MV-4-11 (cell line): ENCODE measurements around the gene SPSB4.
"Not testable (repeated sequence)": the region's sequence is repeated elsewhere in the genome, so short reads cannot be mapped to it uniquely, and the experiment has no call there.

ENCODE experiments used
- DNase-seq: peaks from one replicate; lab custom pipeline; 2025; lab: John Stamatoyannopoulos, UW

The SPSB4 gene

DNA sequence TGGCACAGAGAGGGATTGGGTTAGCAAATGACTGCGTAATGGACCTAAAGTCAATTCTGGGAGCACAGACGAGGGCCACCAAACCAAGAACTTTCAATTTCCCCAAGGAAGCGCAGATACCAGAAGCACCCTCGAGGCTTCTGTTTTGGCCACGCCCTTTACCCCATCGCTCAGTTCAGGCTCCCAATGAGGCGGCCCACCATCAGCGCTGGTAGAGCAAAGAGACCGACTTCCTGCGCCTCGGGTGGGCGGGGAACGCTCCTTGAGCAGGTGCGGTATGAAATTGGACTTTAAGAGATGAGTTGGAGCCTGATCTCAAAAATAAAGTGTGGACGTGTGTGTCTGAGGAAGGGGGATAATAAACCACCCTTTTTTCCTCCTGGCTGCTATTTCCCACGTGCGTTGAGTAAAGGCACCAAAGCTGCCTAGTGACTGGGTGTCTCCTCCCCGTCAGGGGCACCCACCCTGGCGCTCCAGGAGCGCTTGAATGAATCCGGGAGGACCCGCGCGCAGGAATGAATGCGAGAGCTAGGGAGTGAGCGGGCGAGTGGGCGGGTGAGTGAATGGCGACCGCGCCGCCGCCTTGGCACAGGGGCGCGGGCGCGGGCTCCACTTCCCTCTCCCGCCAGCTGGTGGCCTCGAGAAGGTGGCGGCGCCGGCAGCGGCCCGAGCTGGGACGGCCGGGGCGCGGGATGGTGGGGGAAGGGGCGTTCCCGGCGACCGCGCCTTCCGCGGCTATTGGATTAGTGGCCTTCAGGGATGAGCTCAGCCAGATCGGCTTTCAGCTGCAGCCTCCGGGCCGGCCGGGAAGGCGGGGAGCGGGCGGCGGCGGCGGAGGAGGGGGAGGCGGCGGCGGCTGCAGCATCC lies at the start of gene SPSB4:
SPSB4 (plus strand) TSS at position 772 of the 867 bp plus-strand sequence. CDS start 14,758 bp downstream, outside the sequence.
- peak; percentile 18 for DNase-seq

DNA sequence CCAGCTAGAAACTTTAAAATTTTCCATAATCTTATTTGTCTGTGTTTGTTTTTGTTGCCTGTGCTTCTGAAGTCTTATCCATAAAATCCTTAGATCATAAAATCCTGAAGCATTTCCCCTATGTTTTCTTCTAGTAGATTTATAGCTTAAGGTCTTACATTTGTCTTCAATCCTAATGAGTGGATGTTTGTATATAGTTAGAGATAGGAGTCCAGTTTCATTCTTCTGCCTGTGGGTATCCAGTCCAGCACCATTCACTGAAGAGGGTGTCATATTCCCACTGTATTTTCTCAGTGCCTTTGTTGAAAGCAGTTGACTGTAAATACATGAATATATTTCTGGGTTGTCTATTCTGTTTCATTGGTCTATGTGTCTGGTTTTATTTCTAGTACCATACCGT lies 44.8 kb upstream of the SPSB4 start:
- no peak for DNase-seq

DNA sequence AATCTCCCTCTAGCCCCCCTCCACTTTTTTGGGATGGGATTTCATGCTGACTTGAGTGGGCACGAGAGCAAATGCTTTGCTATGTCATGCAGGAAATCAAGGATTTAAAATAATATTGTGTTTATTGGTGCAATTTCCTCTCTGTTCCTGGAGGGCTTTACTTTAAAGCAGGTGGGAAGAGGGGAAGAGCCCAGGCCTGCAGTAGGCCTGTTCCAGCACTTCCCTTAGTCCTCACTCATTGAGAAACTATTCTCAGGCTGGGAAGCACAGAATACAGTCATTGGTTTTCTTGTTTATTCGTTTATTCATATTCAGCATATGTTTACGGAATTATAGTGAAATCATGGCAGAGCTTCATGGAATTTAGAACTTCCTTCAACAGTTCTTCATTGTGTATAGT lies 41.7 kb upstream of the SPSB4 start:
- DNase-seq = no peak

DNA sequence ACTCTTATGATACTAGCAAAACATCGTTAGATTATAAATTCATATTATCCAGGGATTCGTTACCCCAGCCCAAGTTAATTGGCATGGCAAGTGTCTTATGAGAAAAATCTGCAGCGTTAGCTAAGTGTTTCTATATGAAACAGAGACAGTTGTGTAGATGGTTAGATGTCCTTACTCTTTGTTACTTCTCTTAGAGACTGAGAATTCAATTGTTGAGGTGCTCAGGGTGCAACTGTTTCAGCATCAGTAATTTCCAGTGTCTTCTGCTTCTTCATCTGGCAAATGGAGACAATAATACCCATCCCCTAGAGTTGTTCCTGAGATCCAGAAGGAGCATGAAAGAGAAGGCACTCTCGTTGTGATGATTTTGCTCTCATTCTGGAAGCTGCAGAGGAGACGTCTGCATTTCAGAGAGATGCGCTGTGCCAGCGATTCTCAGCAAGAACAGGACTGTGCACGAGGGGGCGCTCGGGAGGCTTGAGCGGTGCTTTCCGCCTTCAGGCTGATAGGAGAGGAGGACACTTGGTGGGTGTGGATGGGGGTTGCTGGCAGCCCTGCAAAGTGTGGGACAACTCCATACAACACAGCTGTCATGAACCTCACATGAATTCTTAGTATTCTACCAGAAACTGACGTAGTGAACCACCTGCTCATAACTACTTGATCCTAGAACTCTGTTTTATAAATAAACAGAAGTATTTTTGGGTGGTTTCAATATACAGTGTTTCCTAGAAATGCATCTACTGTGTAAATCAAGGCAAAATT lies 39.7 kb upstream of the SPSB4 start:
- peak; percentile 42 for DNase-seq

DNA sequence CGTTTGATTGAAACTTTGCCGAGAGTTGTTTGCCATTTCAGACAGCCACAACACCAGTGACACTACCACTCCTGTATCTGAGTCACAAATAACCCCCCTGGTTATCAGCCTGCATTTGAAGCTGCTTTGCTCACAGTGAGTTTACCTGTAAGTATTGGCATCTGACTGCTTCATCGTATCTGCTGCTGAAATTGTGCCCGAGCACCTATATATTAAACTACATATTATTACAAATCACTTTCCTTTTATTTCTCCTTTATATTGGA lies 39.2 kb upstream of the SPSB4 start:
- DNase-seq = no peak

DNA sequence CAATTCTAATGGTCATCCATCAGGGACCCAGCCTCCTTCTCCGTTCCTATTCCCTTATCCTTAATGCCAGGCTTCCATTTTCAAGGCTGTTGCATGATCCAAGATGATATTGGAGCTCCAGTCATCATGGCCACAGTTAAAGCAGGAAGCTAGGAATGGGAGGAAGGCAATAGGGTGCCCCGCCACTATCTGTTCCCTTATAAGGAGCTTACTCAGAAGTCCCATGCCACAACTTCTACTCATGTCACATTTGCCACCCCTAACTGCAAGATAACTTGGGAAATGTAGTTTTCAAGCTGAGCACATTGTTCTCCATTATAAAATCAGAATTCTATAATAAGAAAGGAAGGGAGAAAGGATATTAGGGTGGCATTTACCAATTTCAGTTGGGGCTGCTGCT lies 38.6 kb upstream of the SPSB4 start:
- DNase-seq = no peak

DNA sequence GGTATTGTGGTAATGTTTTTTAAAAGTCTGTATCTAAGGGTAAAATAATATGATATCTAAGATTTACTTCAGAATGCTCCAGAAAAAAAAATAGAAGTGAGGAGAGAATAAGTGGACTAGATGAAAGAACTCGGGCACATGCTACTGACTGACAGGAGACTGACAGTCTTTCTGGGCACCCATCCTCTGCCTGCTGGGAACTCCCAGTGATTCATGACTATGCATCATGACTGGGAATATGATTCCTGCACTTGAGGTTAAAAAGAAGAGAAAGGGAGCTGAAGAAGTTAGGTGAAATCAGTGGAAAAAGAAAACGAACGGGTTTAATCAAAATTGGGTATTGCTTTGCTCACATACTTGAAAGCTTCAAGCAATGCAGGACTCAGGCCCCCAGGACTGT lies 35.7 kb upstream of the SPSB4 start:
- DNase-seq = no peak

DNA sequence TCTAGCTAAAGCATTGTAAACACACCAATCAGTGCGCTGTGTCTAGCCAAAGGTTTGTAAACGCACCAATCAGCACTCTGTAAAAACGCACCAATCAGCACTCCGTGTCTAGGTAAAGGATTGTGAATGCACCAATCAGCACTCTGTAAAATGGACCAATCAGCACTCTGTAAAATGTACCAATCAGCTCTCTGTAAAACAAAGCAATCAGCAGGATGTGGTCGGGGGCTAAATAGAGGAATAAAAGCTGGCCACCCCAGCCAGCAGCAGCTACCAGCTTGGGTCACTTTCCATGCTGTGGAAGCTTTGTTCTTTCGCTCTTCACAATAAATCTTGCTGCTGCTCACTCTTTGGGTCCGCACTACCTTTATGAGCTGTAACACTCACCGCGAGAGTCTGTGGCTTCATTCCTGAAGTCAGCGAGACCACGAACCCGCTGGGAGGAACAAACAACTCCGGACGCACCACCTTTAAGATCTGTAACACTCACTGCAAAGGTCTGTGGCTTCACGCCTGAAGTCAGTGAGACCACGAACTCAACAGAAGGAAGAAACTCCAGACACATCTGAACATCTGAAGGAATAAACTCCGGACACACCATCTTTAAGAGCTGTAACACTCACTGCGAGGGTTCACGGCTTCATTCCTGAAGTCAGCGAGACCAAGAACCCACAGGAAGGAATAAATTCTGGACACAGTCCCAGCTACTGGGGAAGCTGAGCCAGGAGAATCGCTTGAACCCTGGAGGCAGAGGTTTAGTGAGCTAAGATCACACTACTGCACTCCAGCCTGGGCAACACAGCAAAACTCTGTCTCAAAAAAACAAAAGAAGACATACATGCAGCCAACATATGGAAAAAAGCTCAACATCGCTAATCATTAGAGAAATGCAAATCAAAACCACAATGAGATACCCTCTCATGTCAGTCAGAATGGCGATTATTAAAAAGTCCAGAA lies 33.5 kb upstream of the SPSB4 start:
- not testable (repeated sequence) for DNase-seq

DNA sequence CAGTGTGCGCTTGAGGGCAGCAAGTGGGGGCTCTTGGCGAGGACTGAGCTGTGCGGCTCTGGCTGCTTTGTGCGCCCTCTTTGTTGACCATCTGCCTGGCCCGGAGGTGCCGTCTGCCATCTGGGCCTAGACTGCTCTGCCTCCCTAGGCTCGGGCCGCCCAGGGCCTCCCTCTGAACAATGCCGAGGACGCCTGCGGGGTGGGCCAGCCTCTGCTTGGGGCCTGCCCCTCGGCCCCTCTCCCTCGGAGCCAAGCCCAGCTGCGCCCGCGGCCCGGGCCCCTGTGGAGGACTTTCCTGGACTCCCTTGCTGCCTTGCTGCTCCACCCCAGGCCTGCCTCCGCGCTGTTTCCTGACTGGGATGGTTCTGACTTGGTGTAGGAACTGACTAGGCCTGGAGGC lies 31.9 kb upstream of the SPSB4 start:
- DNase-seq = no peak

DNA sequence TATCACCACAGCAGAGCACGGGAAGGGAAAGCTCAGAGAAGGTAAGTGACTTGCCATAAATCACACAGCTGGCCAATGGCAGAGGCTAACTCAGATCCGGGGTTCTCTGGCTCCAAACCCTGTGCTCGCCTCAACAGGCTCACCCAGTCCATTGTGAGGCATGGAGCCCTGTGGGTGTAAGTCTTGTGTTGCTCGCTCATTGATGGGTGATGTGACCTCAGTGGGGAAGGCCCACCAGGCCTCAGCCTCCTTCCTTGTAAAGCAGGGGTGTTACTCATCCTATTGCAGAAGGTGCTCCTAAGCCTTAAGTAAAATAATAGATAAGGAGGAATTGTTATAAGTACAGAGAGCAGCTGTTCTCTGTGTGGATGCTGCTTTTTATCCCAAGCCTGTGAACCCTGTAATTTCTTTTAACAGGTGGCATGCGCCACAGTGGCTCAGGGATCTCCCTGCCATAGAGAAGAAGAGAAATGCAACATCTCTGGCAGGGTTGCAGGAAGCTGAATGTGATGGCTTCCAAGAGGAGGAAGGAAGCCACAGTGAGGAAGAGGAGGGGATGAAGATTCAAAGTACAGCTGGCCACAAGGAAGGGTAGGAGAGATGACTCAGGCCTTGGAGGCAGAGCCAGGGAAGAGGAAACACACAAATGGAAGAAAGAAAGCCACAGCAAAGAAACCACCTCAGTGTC lies 30.9 kb upstream of the SPSB4 start:
- peak; percentile 60 for DNase-seq

DNA sequence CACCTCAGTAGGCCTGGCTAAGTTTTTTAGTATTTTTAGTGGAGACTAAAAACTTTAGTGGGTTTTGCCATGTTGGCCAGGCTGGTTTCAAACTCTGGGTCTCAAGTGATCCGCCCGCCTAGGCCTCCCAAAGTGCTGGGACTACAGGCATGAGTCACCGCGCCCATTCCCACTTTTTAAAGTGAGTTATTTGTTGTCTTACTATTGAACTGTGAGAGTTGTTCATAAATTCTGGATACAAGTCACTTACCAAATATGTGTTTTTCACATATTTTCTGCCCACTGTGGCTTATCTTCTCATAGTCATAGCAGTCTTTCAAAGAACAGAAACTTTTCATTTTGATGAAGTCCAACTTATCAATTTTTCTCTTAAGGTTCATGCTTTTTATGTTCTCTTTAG lies 29.9 kb upstream of the SPSB4 start:
- DNase-seq = no peak

DNA sequence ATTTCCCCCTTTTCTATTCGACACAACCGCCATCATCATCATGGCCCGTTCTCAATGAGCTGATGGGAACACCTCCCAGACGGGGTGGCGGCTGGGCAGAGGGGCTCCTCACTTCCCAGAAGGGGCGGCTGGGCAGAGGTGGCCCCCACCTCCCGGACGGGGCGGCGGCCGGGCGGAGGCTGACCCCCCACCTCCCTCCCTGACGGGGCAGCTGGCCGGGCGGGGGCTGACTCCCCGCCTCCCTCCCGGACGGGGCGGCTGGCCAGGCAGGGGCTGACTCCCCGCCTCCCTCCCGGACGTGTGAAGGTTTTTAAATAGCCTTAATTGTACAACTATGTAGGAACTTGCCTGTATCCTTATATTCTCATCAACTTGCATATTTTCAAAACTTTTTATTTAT lies 20.9 kb upstream of the SPSB4 start:
- no peak for DNase-seq

DNA sequence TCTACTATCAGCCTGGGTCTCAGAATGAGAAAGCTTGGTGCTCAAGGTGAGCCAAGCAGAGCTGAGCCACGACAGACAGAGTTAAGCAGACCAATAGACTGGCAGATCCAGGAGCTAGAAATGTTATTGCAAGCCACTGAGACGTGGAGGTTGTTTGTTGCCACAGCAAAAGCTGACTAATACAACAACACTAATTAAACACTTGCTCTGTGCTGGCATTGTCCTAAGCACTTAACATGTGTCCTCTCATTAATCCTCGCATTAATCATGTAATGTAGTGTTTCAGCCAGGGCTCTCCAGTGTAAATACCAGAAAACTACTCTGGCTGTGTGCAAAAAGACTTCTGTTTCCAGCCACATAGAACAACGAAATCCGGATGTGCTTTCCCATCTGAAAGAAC lies 11.6 kb upstream of the SPSB4 start:
- DNase-seq = no peak

DNA sequence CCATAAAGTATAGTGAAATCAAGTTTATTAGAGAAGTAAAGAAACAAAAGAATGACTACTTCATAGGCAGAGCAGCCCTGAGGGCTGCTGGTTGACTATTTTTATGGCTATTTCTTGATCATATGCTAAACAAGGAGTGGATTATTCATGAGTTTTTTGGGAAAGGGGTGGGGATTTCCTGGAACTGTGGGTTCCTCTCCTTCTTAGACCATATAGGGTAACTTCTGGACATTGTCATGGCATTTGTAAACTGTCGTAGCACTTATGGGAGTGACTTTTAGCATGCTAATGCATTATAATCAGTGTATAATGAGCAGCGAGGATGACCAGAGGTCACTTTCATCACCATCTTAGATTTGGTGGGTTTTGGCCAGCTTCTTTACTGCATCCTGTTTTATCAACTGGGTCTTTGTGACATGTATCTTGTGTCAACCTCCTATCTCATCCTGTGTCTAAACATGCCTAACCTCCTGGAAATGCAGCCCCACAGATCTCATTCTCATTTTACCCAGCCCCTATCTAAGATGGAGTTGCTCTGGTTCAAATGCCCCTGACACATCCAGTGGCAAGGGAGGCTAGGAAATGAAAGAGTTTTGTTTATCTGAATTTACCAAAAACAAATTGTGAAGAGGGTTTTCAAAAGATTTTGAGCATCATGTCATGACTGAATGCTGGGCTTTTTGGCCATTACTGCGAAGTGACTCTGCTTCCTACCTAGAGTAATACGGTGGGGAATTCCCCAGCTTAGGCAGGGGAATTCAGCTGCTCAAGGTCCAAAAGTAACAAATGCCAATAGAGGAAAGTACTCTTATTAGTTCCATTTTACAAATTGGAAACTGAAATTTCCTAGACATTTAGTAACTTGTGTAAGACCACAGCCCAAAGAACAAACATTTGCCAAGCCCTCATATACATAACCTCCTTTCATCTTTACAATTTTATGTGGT lies 6.2 kb upstream of the SPSB4 start:
- no peak for DNase-seq

DNA sequence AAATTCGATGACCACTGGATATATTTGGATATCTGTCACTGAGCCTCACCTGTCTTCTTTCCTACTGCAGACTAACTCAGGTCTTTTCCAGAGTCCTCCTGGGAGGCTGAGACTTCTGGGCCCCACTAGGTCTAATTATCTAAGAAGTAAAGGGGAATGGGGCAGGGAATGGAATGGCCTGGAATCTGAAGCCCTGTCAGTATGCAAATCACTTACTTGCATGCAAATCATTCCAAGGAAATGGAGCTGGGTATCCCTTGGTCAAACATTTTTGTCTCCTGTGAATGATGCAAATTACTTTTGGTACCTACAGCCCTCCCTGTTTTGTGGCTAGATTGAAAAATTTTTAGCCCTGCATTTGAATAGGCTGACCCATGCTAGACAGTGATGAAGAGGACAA lies 5.3 kb upstream of the SPSB4 start:
- DNase-seq = no peak

DNA sequence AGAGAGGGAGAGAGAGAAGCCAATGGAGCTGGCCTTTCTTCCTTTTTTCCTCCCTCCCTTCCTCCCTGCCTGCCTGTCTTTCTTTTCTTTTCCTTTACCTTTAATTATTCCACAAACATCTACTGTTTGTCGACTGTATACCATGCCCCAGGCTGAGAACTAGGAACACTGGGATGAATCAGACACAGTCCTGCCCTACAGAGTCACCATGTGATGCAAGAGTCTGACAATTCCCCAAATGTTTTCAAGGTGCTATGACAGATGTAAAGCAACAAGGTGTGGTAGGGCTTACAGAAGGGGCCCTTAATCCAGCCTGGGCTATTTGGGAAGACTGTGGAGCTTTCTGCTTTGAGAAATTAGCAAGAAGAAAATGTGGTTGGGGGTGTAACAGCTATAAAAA lies 4.0 kb upstream of the SPSB4 start:
- DNase-seq = no peak

DNA sequence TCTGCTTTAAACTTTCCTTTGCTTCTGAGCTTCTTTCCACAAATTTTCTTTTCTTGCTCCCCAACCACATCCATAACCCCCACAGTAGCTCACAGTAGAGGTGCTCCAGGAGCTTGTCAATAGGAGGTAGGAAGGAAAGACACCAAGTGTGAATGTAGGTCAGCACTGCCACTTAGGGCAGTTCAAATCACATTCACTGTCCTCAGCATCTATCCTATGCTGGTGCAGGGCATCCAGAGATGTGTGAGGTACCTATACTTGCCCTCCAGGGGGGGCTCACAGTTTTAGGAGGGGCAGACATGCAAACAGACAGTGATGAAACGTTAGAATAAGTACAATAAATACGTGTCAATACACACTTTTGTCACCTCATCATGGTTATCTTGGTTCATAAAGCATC lies 1.5 kb upstream of the SPSB4 start:
- DNase-seq = peak; percentile 13

DNA sequence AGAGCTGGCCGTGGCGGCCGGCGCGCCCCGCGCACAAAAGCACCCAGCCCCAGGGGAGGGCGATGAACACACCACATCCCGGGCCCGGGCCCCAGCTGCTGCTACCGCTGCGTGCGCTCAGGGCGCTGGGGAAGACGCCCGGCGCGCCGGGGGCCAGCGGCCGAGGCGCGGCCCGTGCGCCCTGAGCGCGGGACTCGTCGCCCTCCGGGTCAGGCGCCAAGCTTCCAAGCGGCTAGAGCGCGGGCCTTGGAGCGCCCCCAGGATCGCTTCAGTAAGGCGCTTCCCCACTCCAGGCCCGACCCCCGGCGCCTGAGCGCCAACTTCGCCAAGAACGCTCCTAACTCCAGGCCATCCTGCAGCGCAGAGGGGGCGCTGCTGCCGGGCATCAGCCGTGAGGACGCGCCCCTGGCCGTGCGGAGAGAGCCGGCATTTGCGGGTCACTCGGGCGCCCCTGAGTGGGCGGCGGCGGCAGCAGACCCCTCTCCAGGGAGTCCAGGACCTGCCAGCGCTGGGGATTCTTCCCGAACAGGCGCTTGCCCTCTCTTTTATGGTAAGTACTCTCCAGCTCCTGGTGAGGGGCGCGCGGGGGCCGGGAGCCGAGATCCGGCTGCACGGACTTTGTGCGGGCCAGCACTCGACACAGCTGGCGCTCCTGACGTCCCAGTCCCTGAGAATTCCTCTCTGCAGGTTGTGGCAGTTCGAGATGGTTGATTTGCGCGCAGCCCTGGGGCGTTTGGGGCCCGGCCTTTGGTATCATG lies 475 bp downstream of the SPSB4 start:
- DNase-seq = no peak

DNA sequence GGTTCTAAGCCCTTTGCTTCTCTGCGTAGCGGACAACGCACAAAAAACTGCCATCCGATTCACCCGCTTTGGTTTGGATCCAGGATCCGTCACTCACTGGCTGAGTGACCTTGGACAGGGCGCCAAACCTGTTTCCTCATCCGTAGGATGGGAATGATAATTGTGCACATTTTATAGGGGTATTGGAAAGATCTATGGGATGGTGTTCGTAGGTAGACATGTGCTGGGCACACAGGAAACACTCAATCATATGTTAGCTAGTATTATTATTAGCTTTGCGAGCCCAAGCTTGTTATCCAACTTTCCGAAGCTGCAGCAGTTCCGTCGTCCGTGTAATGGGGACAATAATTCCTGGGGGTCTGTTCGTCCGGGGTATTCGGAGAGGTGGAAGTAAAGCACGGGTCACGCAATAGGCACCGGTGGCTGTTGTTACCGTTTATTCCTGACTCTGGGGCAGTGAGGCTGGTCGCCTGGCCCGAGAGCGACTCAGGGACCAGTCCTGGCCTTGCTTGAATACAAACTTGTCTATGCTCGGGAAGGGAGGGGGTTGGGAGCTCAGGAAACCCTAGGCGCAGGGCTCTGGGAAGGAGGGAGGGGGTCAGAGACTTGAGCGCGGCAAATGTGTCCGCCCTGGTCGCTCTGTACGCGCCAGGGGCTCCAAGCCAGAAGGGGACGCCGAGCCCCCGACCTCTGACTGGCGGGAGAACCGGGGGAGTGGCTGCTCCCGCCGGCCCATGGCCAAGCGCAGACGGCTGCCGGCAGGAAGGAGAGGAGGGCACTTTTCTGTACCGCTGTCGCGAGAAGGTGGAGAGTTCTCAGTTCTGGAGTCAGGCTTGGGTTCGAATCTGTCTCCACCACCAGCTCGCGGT lies 1.3 kb downstream of the SPSB4 start:
- DNase-seq = no peak
